OCI-M1 (cell line): ENCODE data around the gene IRF2BPL.

Source experiments
- DNase-seq: peaks from one replicate; lab custom pipeline; 2025; lab: John Stamatoyannopoulos, UW

IRF2BPL gene

DNA sequence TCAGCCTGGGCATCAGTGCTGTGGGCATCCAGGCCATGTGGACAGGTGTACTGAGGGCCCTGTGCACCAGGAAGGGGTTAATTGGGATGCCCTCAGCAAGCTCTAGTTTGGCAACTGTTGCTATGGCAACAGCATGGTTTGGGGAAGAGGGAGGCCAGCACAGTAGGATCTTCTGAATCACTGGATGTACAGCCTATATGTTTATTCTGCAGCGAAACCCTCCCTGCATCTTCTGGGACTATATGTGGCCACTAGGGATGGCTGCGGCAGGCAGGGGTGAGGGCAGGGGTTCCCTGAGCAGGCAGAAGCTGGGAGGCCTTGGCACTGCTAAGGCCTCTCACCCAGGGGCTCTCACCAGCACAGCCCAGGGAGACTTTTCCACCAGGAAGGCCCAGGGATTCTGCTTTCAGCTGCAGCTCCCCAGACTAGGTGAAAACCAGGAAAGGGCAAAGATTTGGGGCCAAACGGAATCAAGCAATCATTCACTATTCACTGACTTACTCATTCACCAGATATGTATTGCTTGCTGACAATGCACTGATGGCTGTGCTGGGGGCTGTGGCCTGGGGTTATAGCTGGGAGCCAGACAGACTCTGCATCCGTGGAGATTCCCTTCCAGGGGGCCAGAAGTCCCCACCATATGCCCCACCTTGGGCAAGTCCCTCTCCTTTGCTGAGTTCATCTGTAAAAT lies 42.8 kb downstream of the IRF2BPL start:
- no peak for DNase-seq

DNA sequence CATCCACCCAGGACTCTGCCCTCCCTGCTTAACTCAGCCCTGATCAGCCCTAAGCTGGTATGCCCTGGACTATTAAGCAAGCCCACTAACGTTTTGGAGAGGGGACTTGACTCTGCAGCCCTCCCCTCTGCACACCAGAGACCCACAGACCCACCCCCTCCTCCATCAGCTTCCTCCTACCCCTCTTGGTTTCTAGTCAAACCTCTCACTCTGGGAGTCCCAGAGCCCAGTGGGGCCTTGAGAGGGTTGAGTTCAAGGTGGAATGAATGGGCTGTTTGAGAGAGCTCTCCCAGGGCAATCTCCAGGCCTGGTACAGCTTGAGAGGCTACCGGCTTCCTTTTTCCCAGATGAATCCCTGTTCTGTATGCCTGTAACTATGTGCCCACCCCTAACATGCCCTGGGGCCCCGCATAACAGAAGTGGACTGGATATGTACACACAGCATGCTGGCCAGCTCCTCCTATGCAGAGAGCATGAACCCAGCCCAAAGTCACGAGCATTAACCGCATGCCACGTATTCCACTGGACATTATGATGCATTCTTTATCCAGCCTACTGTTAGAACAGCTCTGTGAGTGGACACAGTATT lies 43.6 kb downstream of the IRF2BPL start:
- DNase-seq, result no peak

DNA sequence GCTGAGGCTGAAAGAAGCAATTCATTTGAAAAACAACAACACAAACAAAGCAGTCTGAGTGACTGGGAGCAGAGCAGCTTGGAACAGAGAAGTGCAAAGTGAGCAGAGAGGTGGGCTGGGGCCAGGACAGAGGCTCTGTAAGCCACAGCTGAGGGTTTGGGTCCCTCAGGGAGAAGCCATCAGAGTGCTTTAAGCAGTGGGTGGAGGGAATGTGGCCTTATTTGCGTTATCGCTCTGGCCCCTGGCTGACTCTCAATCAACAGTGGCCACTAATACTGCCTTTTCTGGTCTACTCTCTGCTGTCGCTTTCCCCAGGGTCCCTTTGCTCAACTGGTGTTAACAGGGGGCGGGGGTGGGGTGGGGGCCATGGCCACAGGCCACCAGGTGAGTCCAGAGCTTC lies 44.2 kb downstream of the IRF2BPL start:
- DNase-seq, result no peak

DNA sequence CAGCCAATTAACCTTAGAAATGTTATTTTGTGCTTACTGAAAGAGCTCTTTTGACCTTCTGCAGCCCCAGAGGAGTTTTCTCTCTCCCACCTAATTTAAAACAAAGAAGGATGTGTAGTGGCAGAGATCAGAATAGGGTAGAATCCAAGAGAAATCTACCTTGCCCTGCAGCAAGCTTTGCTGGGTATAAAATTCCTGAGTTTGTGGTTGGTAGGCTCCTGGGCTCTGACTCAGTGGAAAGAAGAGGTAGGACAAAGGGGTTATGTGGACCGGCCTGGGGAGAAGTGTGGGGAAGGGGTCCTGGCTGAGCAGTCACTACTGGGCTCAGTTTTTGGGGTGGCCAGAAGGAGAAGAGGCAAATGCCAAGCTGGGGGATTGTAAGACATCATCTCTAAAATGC lies 46.8 kb downstream of the IRF2BPL start:
- no peak for DNase-seq

DNA sequence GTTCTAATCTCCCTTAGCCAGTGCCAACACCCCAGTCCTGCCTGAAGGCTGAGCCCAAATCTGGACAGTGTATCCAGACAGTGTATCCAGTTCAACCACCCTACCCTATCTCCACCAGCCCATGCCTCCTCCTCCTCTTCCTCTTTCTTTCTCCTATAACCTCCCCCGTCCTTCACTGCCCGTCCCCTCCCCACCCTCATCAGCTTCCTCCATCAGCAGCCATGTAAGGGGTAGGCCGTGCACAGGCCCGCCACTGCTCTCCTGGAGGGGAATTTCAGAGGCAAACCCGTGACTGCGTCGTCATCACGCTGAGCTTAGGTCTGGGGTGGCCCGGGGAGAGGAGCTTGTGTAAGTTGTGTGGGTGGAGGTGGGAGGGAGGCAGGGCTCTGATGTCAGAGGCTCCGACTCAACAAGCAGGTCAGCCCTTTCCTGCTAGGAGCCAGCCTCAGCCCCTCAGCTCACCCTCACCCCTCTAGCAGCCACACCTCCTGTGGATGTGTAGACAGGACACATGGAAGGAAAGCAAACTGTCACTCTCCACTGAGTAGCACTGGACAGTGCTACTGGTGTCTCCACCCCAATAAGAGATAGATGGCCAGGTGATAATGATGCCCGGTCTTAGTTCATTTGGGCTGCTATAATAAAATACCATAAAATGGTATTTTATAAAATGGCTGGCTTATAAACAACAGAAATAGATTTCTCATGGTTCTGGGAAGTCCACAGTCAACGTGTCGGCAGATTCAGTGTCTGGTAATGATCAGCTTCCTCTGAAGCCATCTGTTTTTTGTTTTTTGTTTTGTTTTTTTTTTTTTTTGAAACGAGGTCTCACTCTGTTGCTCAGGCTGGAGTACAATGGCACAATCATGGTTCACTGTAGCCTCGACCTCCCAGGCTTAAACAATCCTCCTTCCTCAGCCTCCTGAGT lies 50.5 kb downstream of the IRF2BPL start:
- DNase-seq, result peak; percentile 91

DNA sequence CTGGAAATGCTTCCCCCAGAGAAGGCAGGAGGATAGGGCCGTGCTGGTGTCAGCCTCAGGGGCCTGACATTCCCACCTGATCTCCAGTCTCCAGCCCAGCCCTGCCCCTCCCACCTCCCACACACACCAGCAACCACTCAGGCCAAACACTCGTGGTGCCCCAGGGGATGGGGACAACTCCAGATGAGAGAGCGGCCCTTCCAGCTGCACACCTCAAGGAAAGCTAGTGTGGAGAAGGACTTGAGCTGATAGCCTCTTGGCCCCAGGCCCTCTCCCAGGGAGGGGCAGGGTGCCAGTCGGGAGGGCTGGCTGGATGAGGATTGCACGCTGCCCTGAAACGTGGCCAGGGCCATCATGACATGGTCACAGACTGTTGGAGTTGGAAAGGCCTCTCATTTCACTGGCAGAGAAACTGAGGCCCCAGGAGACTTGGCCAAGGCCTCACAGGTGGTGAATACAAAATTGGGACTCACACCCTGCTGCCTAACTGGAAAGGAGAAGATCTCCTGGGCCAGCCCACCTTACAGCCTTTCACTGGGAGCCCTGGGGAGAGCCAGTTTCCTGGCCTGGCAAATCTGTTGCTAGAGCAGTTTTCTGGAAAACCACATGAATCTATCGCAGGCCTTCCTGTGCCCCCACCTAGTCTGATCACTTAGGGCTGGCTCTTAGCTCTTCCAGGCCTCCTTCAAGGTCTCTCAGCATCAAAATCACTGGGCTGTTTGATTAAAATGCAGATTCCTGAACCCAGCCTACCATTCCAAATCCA lies 52.1 kb downstream of the IRF2BPL start:
- DNase-seq, result no peak

DNA sequence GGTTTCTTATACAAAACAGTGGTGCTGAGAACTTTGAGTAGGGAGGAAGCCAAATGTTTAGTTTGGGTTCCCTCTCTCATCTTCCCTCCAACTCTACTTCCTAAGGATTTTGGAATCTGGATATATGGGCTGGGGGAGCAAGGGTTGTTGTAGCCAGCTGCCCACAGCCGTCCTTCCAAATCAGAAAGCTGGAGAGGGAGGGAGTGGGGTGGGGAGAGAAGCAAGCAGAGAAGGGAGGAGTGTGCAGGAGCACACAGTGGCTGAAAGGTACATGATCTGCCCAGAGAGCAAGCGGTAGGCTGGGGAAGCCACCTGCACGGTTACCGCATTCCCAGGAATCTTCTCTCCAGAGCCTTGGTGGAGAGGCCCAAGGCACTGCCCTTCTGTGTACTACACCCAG lies 52.7 kb downstream of the IRF2BPL start:
- no peak for DNase-seq

DNA sequence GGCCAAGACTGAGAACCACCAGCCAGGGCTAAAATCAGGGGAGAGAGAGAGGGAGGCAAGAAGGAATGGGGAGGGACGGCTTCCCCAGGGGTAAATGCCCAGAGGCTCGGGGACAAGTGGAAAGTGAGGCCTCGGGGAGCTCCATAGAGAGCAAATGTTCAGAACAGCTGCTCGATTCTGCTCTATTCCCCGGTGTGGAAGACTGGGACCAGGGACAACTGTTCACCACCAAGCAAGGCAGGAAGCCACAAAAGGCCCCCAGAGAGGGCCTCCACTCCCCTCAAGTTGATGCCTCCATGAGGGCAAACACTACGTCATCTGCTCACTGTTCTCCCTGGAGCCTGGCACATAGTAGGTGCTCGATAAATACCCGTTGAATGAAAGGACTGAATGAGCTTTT lies 53.5 kb downstream of the IRF2BPL start:
- no peak for DNase-seq
